Activated naive CD4-positive, alpha-beta T cell treated with anti-CD3 and anti-CD28 coated beads for 36 hours (primary cell): ENCODE results near the gene PACRG. TPM values are rescaled to one million over a fixed set of nuclear protein-coding genes. Genes with fewer than 3 reads are reported as not detected.

Source experiments
- CTCF ChIA-PET: fragments of 350-600 bp; sonication (Branson Sonifier 250); formaldehyde crosslinking; loops from one replicate; lab custom pipeline; 2021; ENCODE audit warnings: antibody characterized with exemption; lab: Charles Lee
- DNase-seq: peaks from one replicate; pipeline ENCODE4 v3.0.0-alpha.2; 2020
- H3K27ac Mint-ChIP-seq: one replicate; pipeline ENCODE4 v1.8.0; 2021; ENCODE audit warnings: mild to moderate bottlenecking, mixed read lengths
- H3K27me3 Mint-ChIP-seq: one replicate; pipeline ENCODE4 v1.8.0; 2021; ENCODE audit warnings: low read depth, mixed read lengths
- H3K36me3 Mint-ChIP-seq: one replicate; pipeline ENCODE4 v1.8.0; 2021; ENCODE audit warnings: low read depth, mixed read lengths
- H3K4me1 Mint-ChIP-seq: one replicate; pipeline ENCODE4 v1.8.0; 2021; ENCODE audit warnings: low read depth, mixed read lengths
- H3K4me3 Mint-ChIP-seq: one replicate; pipeline ENCODE4 v1.8.0; 2021; ENCODE audit warnings: mild to moderate bottlenecking, moderate library complexity, mixed read lengths
- H3K9me3 Mint-ChIP-seq: one replicate; pipeline ENCODE4 v1.8.0; 2021; ENCODE audit warnings: mixed read lengths
- intact Hi-C: fragments of 100-400 bp; cut with micrococcal nuclease; formaldehyde crosslinking; loops from one replicate; pipeline ENCODE4 v1.15.1; 2023
- total RNA-seq, 2 experiments: library from RNA; stranded (reverse); gene quantifications; one replicate each; pipeline ENCODE4 v1.2.3, GENCODE V29; 2021

Gene PACRG
- total RNA-seq, 2 experiments from 2014 or later: not detected

- no peak overlapping the region for H3K4me3 Mint-ChIP-seq
- no peak for DNase-seq
- CTCF ChIA-PET: interaction anchor here (0.6 kb wide), 1 partner anchor 62 kb away, joined by 4 read pairs; no protein-coding TSS in a partner anchor
- H3K36me3 Mint-ChIP-seq: no peaks in the 10 kb centered on the region
- no peaks in the 10 kb centered on the region for H3K4me1 Mint-ChIP-seq
- intact Hi-C loops: no loop called here
- no peak overlapping the region for H3K27ac Mint-ChIP-seq
- no peaks in the 10 kb centered on the region for H3K9me3 Mint-ChIP-seq
- H3K27me3 Mint-ChIP-seq: peaks cover 3% of the 10 kb centered on the region
These were observed 561.7 kb downstream of the PACRG start for GRCh38 chr6:163289447-163289846.

- Mint-ChIP-seq H3K4me3 (no peak overlapping the region), H3K36me3 (no peaks in the 10 kb centered on the region), H3K27me3 (no peaks in the 10 kb centered on the region), H3K4me1 (no peaks in the 10 kb centered on the region), H3K27ac (no peak overlapping the region), H3K9me3 (no peaks in the 10 kb centered on the region)
- DNase-seq: no peak
- intact Hi-C loops: no loop called here
- CTCF ChIA-PET: no interaction called here
These were observed 562.9 kb downstream of the PACRG start for GRCh38 chr6:163290545-163291274.

- no peak overlapping the region for H3K27ac Mint-ChIP-seq
- no peak overlapping the region for H3K4me3 Mint-ChIP-seq
- CTCF ChIA-PET: no interaction called here
- no peaks in the 10 kb centered on the region for H3K27me3 Mint-ChIP-seq
- DNase-seq: no peak
- H3K9me3 Mint-ChIP-seq: no peaks in the 10 kb centered on the region
- intact Hi-C loops: no loop called here
- H3K4me1 Mint-ChIP-seq: no peaks in the 10 kb centered on the region
- H3K36me3 Mint-ChIP-seq: no peaks in the 10 kb centered on the region
These were observed 563.8 kb downstream of the PACRG start for GRCh38 chr6:163291622-163292021.

- intact Hi-C loops: no loop called here
- H3K27ac Mint-ChIP-seq: no peak overlapping the region
- H3K4me1 Mint-ChIP-seq: no peaks in the 10 kb centered on the region
- CTCF ChIA-PET: no interaction called here
- no peaks in the 10 kb centered on the region for H3K27me3 Mint-ChIP-seq
- DNase-seq: no peak
- no peaks in the 10 kb centered on the region for H3K9me3 Mint-ChIP-seq
- H3K36me3 Mint-ChIP-seq: no peaks in the 10 kb centered on the region
- H3K4me3 Mint-ChIP-seq: no peak overlapping the region
These were observed 565.5 kb downstream of the PACRG start for GRCh38 chr6:163293286-163293685.

GRCh38 chr6:163294734-163295133 lies 567.0 kb downstream of the PACRG start:
- Mint-ChIP-seq H3K4me3 (no peak overlapping the region), H3K27ac (no peak overlapping the region), H3K9me3 (no peaks in the 10 kb centered on the region), H3K27me3 (no peaks in the 10 kb centered on the region), H3K36me3 (no peaks in the 10 kb centered on the region), H3K4me1 (no peaks in the 10 kb centered on the region)
- intact Hi-C loops: no loop called here
- DNase-seq: no peak
- CTCF ChIA-PET: no interaction called here

GRCh38 chr6:163296835-163297519 lies 569.2 kb downstream of the PACRG start:
- intact Hi-C loops: no loop called here
- Mint-ChIP-seq H3K4me1 (no peaks in the 10 kb centered on the region), H3K9me3 (no peaks in the 10 kb centered on the region), H3K36me3 (no peaks in the 10 kb centered on the region), H3K27ac (no peak overlapping the region), H3K4me3 (no peak overlapping the region), H3K27me3 (no peaks in the 10 kb centered on the region)
- CTCF ChIA-PET: no interaction called here
- no peak for DNase-seq

- Mint-ChIP-seq H3K4me1 (no peaks in the 10 kb centered on the region), H3K36me3 (no peaks in the 10 kb centered on the region), H3K4me3 (no peak overlapping the region), H3K27ac (no peak overlapping the region), H3K9me3 (no peaks in the 10 kb centered on the region), H3K27me3 (no peaks in the 10 kb centered on the region)
- intact Hi-C loops: no loop called here
- DNase-seq: no peak
- CTCF ChIA-PET: no interaction called here
These were observed 570.5 kb downstream of the PACRG start for GRCh38 chr6:163298079-163298830.

- H3K27me3 Mint-ChIP-seq: peaks cover 3% of the 10 kb centered on the region
These were observed 573.1 kb downstream of the PACRG start for GRCh38 chr6:163300838-163301237.

GRCh38 chr6:163301726-163302635 lies 574.2 kb downstream of the PACRG start:
- DNase-seq: no peak
- H3K4me3 Mint-ChIP-seq: no peak overlapping the region
- no peaks in the 10 kb centered on the region for H3K9me3 Mint-ChIP-seq
- no peak overlapping the region for H3K27ac Mint-ChIP-seq
- intact Hi-C loops: no loop called here
- peaks cover 3% of the 10 kb centered on the region for H3K27me3 Mint-ChIP-seq
- CTCF ChIA-PET: no interaction called here
- no peaks in the 10 kb centered on the region for H3K4me1 Mint-ChIP-seq
- no peaks in the 10 kb centered on the region for H3K36me3 Mint-ChIP-seq

More at GRCh38 chr6:163300838-163301237, 573.1 kb downstream of the PACRG start:
- H3K36me3 Mint-ChIP-seq: no peaks in the 10 kb centered on the region
- no peak overlapping the region for H3K4me3 Mint-ChIP-seq
- no peak overlapping the region for H3K27ac Mint-ChIP-seq
- CTCF ChIA-PET: no interaction called here
- no peaks in the 10 kb centered on the region for H3K4me1 Mint-ChIP-seq
- no peaks in the 10 kb centered on the region for H3K9me3 Mint-ChIP-seq
- intact Hi-C loops: no loop called here
- DNase-seq: no peak

- peaks cover 3% of the 10 kb centered on the region for H3K27me3 Mint-ChIP-seq
- H3K36me3 Mint-ChIP-seq: no peaks in the 10 kb centered on the region
- CTCF ChIA-PET: no interaction called here
- no peaks in the 10 kb centered on the region for H3K4me1 Mint-ChIP-seq
- no peak overlapping the region for H3K4me3 Mint-ChIP-seq
- no peaks in the 10 kb centered on the region for H3K9me3 Mint-ChIP-seq
- no peak for DNase-seq
- H3K27ac Mint-ChIP-seq: no peak overlapping the region
- intact Hi-C loops: no loop called here
These were observed 575.0 kb downstream of the PACRG start for GRCh38 chr6:163302747-163303146.

GRCh38 chr6:163306000-163306399 lies 578.2 kb downstream of the PACRG start:
- Mint-ChIP-seq H3K27me3 (peaks cover 9% of the 10 kb centered on the region), H3K9me3 (no peaks in the 10 kb centered on the region), H3K4me1 (peaks cover 4% of the 10 kb centered on the region), H3K4me3 (no peak overlapping the region), H3K36me3 (no peaks in the 10 kb centered on the region), H3K27ac (no peak overlapping the region)
- intact Hi-C loops: no loop called here
- CTCF ChIA-PET: no interaction called here
- DNase-seq: no peak
